Nephron progenitor cell (in vitro differentiated cells): ENCODE data around the gene ATF2.
A peak's percentile ranks its signal among the peaks of the same experiment; 100 is the strongest.

Source experiments
- DNase-seq: peaks from one replicate; pipeline ENCODE4 v3.0.0; 2021
- H3K27ac Mint-ChIP-seq: 2 replicates; pipeline ENCODE4 v1.8.0; 2021; ENCODE audit warnings: mild to moderate bottlenecking, moderate library complexity, mixed read lengths
- H3K27me3 Mint-ChIP-seq: 2 replicates; pipeline ENCODE4 v1.8.0; 2021; ENCODE audit warnings: mild to moderate bottlenecking, low read depth, mixed read lengths; ENCODE audit not compliant: poor library complexity
- H3K36me3 Mint-ChIP-seq: 2 replicates; pipeline ENCODE4 v1.8.0; 2021; ENCODE audit warnings: low read depth, mixed read lengths
- H3K4me1 Mint-ChIP-seq: 2 replicates; pipeline ENCODE4 v1.8.0; 2021; ENCODE audit warnings: mixed read lengths
- H3K4me3 Mint-ChIP-seq: 2 replicates; pipeline ENCODE4 v1.8.0; 2021; ENCODE audit warnings: mild to moderate bottlenecking, moderate library complexity, mixed read lengths
- H3K9me3 Mint-ChIP-seq: 2 replicates; pipeline ENCODE4 v1.8.0; 2021; ENCODE audit warnings: mild to moderate bottlenecking, moderate library complexity, mixed read lengths
- TF ChIP-seq, protein P1 (sequence below): fragments of 200-600 bp; sonication (generic); IDR thresholded peaks from 2 replicates; pipeline ENCODE4 v1.5.0; 2021; ENCODE audit warnings: antibody characterized with exemption

Gene ATF2, protein sequence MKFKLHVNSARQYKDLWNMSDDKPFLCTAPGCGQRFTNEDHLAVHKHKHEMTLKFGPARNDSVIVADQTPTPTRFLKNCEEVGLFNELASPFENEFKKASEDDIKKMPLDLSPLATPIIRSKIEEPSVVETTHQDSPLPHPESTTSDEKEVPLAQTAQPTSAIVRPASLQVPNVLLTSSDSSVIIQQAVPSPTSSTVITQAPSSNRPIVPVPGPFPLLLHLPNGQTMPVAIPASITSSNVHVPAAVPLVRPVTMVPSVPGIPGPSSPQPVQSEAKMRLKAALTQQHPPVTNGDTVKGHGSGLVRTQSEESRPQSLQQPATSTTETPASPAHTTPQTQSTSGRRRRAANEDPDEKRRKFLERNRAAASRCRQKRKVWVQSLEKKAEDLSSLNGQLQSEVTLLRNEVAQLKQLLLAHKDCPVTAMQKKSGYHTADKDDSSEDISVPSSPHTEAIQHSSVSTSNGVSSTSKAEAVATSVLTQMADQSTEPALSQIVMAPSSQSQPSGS

DNA sequence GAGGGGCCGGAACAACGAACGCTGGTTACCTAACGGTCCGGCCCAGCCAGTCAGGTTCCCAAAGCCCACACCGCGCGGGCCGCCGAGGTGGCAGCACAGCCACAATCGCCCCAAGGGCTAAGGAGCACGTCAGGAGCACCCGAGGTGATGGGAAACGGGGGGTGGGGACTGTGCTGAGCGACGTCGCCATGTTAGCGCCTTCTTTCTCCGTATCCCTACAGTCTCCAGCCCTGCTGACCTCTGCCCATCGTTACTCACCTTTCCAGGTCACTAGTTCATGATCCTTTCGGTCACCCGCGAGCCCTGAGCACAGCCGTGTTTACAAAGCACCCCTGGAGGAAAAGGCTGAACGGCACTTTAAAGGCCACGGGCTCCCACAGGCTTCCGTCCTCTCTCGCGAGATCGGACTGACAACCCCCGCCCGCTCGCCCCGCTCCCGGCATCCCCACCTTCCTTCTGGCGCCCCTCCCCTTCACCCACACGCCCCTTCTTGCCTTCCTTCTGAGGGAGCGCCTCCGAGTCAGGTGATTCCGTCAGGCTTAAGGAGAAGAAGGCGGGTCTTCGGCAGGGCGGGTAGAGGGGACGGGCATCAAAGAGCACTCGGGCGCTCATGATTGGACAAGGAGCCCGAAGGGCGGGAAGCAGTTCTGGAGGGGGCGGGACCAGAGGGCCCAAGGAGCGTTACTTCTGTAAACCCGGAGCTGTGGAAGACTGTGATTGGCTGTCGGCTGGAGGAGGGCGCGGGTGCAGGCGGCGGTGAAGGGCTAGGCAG, at the start of gene ATF2:
TSS of gene ATF2 (minus strand) at position 412 of the 772 bp plus-strand sequence. CDS start 31,760 bp downstream, outside the sequence.
- Mint-ChIP-seq H3K9me3 (peaks cover 12% of the 10 kb centered on the region), H3K27ac (peak within 1 kb of the TSS; percentile 100), H3K4me1 (peaks cover 32% of the 10 kb centered on the region), H3K27me3 (no peaks in the 10 kb centered on the region), H3K4me3 (peak within 1 kb of the TSS; percentile 97), H3K36me3 (peaks cover 30% of the 10 kb centered on the region)
- peak; percentile 96 for DNase-seq
- TF ChIP-seq, protein P1, sequence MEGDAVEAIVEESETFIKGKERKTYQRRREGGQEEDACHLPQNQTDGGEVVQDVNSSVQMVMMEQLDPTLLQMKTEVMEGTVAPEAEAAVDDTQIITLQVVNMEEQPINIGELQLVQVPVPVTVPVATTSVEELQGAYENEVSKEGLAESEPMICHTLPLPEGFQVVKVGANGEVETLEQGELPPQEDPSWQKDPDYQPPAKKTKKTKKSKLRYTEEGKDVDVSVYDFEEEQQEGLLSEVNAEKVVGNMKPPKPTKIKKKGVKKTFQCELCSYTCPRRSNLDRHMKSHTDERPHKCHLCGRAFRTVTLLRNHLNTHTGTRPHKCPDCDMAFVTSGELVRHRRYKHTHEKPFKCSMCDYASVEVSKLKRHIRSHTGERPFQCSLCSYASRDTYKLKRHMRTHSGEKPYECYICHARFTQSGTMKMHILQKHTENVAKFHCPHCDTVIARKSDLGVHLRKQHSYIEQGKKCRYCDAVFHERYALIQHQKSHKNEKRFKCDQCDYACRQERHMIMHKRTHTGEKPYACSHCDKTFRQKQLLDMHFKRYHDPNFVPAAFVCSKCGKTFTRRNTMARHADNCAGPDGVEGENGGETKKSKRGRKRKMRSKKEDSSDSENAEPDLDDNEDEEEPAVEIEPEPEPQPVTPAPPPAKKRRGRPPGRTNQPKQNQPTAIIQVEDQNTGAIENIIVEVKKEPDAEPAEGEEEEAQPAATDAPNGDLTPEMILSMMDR = no peak

- TF ChIP-seq, protein P1 = no peak
- H3K27me3 Mint-ChIP-seq = peaks cover 21% of the 10 kb centered on the region
- H3K36me3 Mint-ChIP-seq = no peaks in the 10 kb centered on the region
- H3K9me3 Mint-ChIP-seq = no peaks in the 10 kb centered on the region
- no peaks in the 10 kb centered on the region for H3K4me1 Mint-ChIP-seq
- no peak overlapping the region for H3K27ac Mint-ChIP-seq
- DNase-seq = no peak
- H3K4me3 Mint-ChIP-seq = no peak overlapping the region
These were observed 39.9 kb upstream of the ATF2 start for GRCh38 chr2:175207741-175208438.

DNA sequence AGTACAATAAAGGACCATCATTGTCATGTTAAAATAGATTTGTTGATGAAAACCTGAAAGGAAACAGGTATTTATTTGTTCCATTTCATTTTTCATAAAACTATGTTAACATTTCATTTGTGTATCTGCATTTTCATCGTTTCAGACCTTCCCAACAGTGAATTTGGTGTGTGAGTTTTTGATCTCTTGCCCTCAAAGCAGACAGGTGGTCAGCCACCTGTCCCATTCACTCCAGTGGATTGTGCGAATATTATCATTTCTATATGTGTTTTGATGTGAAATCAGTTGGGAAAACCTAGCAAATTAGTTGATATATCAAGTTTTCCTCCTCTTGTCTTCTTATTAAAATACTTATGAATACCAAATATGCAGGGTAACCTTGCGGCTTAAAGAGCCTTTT, 38.9 kb upstream of the ATF2 start:
- TF ChIP-seq, protein P1 = no peak
- no peak overlapping the region for H3K27ac Mint-ChIP-seq
- peaks cover 21% of the 10 kb centered on the region for H3K27me3 Mint-ChIP-seq
- no peak for DNase-seq
- H3K4me1 Mint-ChIP-seq = no peaks in the 10 kb centered on the region
- no peaks in the 10 kb centered on the region for H3K9me3 Mint-ChIP-seq
- no peak overlapping the region for H3K4me3 Mint-ChIP-seq
- H3K36me3 Mint-ChIP-seq = no peaks in the 10 kb centered on the region

- TF ChIP-seq, protein P1 = no peak
- no peaks in the 10 kb centered on the region for H3K36me3 Mint-ChIP-seq
- no peaks in the 10 kb centered on the region for H3K9me3 Mint-ChIP-seq
- no peak overlapping the region for H3K4me3 Mint-ChIP-seq
- peaks cover 19% of the 10 kb centered on the region for H3K27me3 Mint-ChIP-seq
- DNase-seq = no peak
- no peaks in the 10 kb centered on the region for H3K4me1 Mint-ChIP-seq
- H3K27ac Mint-ChIP-seq = no peak overlapping the region
These were observed 37.5 kb upstream of the ATF2 start for GRCh38 chr2:175205523-175205922.

- H3K9me3 Mint-ChIP-seq = peaks cover 6% of the 10 kb centered on the region
These were observed 35.9 kb upstream of the ATF2 start for GRCh38 chr2:175203621-175204496.

More at GRCh38 chr2:175203621-175204496, 35.9 kb upstream of the ATF2 start:
- Mint-ChIP-seq H3K4me1 (no peaks in the 10 kb centered on the region), H3K36me3 (no peaks in the 10 kb centered on the region), H3K27ac (no peak overlapping the region), H3K4me3 (no peak overlapping the region), H3K27me3 (peaks cover 17% of the 10 kb centered on the region)
- peak; percentile 65 for DNase-seq
- TF ChIP-seq, protein P1 = peak; percentile 60
